Smooth muscle cell (in vitro differentiated cells): ENCODE data around the gene SLC15A1. TPM values are rescaled to one million over a fixed set of nuclear protein-coding genes. Genes with fewer than 3 reads are reported as not detected.

ENCODE experiments used
- DNase-seq: peaks from one replicate; lab custom pipeline; 2025; ENCODE audit not compliant: unreplicated experiment; lab: John Stamatoyannopoulos, UW
- H2AFZ ChIP-seq: fragments of 200-600 bp; sonication (generic); 2 replicates; pipeline ENCODE4 v1.6.0; 2016; ENCODE audit warnings: antibody characterized with exemption, low read depth, mild to moderate bottlenecking
- H3F3A ChIP-seq: fragments of 200-600 bp; sonication (generic); 2 replicates; pipeline ENCODE4 v1.6.0; 2017; ENCODE audit warnings: antibody characterized with exemption, low read depth
- H3K27ac ChIP-seq: fragments of 200-600 bp; sonication (generic); 2 replicates; pipeline ENCODE4 v1.5.1; 2016; ENCODE audit warnings: low read depth, mild to moderate bottlenecking
- H3K27me3 ChIP-seq: fragments of 200-600 bp; sonication (generic); 2 replicates; pipeline ENCODE4 v1.6.1; 2016; ENCODE audit warnings: low read depth, mild to moderate bottlenecking
- H3K36me3 ChIP-seq: fragments of 200-600 bp; sonication (generic); 2 replicates; pipeline ENCODE4 v1.5.1; 2016; ENCODE audit warnings: low read depth
- H3K4me1 ChIP-seq: fragments of 200-600 bp; sonication (generic); 2 replicates; pipeline ENCODE4 v1.5.1; 2016; ENCODE audit warnings: low read depth
- H3K4me2 ChIP-seq: fragments of 200-600 bp; sonication (generic); 2 replicates; pipeline ENCODE4 v1.6.0; 2016; ENCODE audit warnings: mild to moderate bottlenecking
- H3K4me3 ChIP-seq: fragments of 200-600 bp; sonication (generic); 2 replicates; pipeline ENCODE4 v1.5.1; 2016; ENCODE audit warnings: mild to moderate bottlenecking
- H3K79me2 ChIP-seq: fragments of 200-600 bp; sonication (generic); 2 replicates; pipeline ENCODE4 v1.6.0; 2016; ENCODE audit warnings: low read depth, mild to moderate bottlenecking
- H3K9ac ChIP-seq: fragments of 200-600 bp; sonication (generic); 2 replicates; pipeline ENCODE4 v1.6.0; 2016; ENCODE audit warnings: low read depth
- H3K9me3 ChIP-seq: fragments of 200-600 bp; sonication (generic); replicated peaks from 2 replicates; pipeline ENCODE4 v1.5.1; 2016; ENCODE audit warnings: low read depth
- H4K20me1 ChIP-seq: fragments of 200-600 bp; sonication (generic); 2 replicates; pipeline ENCODE4 v1.6.0; 2016; ENCODE audit warnings: low read depth
- CTCF ChIP-seq: fragments of 200-600 bp; sonication (generic); IDR thresholded peaks from 2 replicates; pipeline ENCODE4 v1.5.1; 2017; ENCODE audit warnings: borderline replicate concordance, mild to moderate bottlenecking, antibody characterized with exemption; ENCODE audit not compliant: insufficient read depth, poor library complexity, severe bottlenecking
- WGBS: methylation state at CpG from one replicate; pipeline ENCODE4 v1.1.7; 2016; ENCODE audit warnings: low lambda C conversion rate; 5-methylcytosine and 5-hydroxymethylcytosine counted together
- polyA plus RNA-seq: library from polyadenylated mRNA; unstranded; fragments of >200 nt; fragmentation: Nextera tagmentation; extraction: Ambion mirVana; gene quantifications from 2 replicates; pipeline ENCODE4 v1.2.1, GENCODE V29; 2016
- total RNA-seq: library from RNA; depleted of rRNA; stranded (reverse); fragments of >200 nt; gene quantifications from 2 replicates; pipeline ENCODE4 v1.2.3, GENCODE V29; 2014

Gene SLC15A1
- total and polyA plus RNA-seq, 2 experiments from 2014 or later, result 0.13 to 0.31 TPM

GRCh38 chr13:98650396-98651107 lies 101.9 kb downstream of the SLC15A1 start:
- H4K20me1 ChIP-seq, result no peaks in the 10 kb centered on the region
- TF ChIP-seq CTCF, result no peak
- H3K27ac ChIP-seq, result no peak overlapping the region
- no peak for DNase-seq
- H3K9me3 ChIP-seq, result no peaks in the 10 kb centered on the region
- H3K4me2 ChIP-seq, result no peak overlapping the region
- H2AFZ ChIP-seq, result no peak overlapping the region
- WGBS, result 83% methylated on average over 12 of the region's 12 CpGs
- H3K36me3 ChIP-seq, result no peaks in the 10 kb centered on the region
- H3K9ac ChIP-seq, result no peak overlapping the region
- H3K4me1 ChIP-seq, result no peaks in the 10 kb centered on the region
- H3F3A ChIP-seq, result no peaks in the 10 kb centered on the region
- no peaks in the 10 kb centered on the region for H3K79me2 ChIP-seq
- no peaks in the 10 kb centered on the region for H3K27me3 ChIP-seq
- H3K4me3 ChIP-seq, result no peak overlapping the region

- Histone ChIP-seq H3K9ac (no peak overlapping the region), H3K27ac (no peak overlapping the region), H3F3A (no peaks in the 10 kb centered on the region), H3K4me3 (no peak overlapping the region), H3K4me1 (no peaks in the 10 kb centered on the region), H3K4me2 (no peak overlapping the region), H3K79me2 (no peaks in the 10 kb centered on the region), H3K36me3 (no peaks in the 10 kb centered on the region), H2AFZ (no peak overlapping the region), H3K9me3 (no peaks in the 10 kb centered on the region), H4K20me1 (no peaks in the 10 kb centered on the region), H3K27me3 (no peaks in the 10 kb centered on the region)
- WGBS, result 96% methylated on average over 7 of the region's 7 CpGs
- TF ChIP-seq CTCF, result no peak
- no peak for DNase-seq
Measured at GRCh38 chr13:98649861-98650260, 102.6 kb downstream of the SLC15A1 start.

DNA sequence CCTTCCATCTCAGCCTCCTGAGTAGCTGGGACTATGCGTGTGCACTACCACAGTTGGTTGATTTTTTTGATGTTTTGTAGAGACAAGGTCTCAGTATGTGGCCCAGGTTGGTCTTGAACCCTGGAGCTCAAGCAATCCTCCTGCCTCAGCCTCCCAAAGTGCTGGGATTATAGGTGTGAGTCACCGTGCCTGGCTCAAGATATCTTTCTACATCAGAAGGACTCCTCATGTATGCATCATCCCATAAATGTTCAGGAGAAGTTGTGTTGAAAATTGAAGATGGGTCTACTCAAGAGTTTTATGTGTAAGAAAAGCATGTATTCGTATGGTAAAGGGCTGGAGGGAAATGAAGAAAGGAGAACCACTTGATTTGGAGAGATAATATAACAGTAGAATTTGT lies 103.8 kb downstream of the SLC15A1 start:
- no peaks in the 10 kb centered on the region for H3K79me2 ChIP-seq
- no peak overlapping the region for H2AFZ ChIP-seq
- no peak overlapping the region for H3K27ac ChIP-seq
- H3K9ac ChIP-seq, result no peak overlapping the region
- no peaks in the 10 kb centered on the region for H3F3A ChIP-seq
- no peak for DNase-seq
- no peaks in the 10 kb centered on the region for H3K9me3 ChIP-seq
- H3K4me2 ChIP-seq, result no peak overlapping the region
- no peaks in the 10 kb centered on the region for H4K20me1 ChIP-seq
- WGBS, result 88% methylated on average over 3 of the region's 3 CpGs
- H3K4me1 ChIP-seq, result no peaks in the 10 kb centered on the region
- no peak for TF ChIP-seq CTCF
- no peak overlapping the region for H3K4me3 ChIP-seq
- no peaks in the 10 kb centered on the region for H3K27me3 ChIP-seq
- no peaks in the 10 kb centered on the region for H3K36me3 ChIP-seq

- DNase-seq, result no peak
- H3F3A ChIP-seq, result no peaks in the 10 kb centered on the region
- H3K4me2 ChIP-seq, result no peak overlapping the region
- H3K9ac ChIP-seq, result no peak overlapping the region
- no peaks in the 10 kb centered on the region for H3K4me1 ChIP-seq
- H3K9me3 ChIP-seq, result no peaks in the 10 kb centered on the region
- H3K79me2 ChIP-seq, result no peaks in the 10 kb centered on the region
- no peaks in the 10 kb centered on the region for H4K20me1 ChIP-seq
- TF ChIP-seq CTCF, result no peak
- H3K27ac ChIP-seq, result no peak overlapping the region
- no peaks in the 10 kb centered on the region for H3K27me3 ChIP-seq
- WGBS, result 72% methylated on average over 2 of the region's 2 CpGs
- H3K4me3 ChIP-seq, result no peak overlapping the region
- H3K36me3 ChIP-seq, result no peaks in the 10 kb centered on the region
- no peak overlapping the region for H2AFZ ChIP-seq
Measured at GRCh38 chr13:98648141-98648540, 104.3 kb downstream of the SLC15A1 start.
